ENCODE data around the gene RIN3. TPM values are rescaled to one million over a fixed set of nuclear protein-coding genes. Genes with fewer than 3 reads are reported as not detected.

The RIN3 gene
- total RNA-seq, 2 experiments from 2014 or later, result 52.6 to 56.8 TPM

GRCh38 chr14:92492258-92492657 is 21.3 kb upstream of the RIN3 start:
- Mint-ChIP-seq H3K36me3 (ENCODE audit: low read depth) (no peaks in the 10 kb centered on the region), H3K27me3 (peaks cover under 1% of the 10 kb centered on the region), H3K4me1 (no peaks in the 10 kb centered on the region), H3K9me3 (no peaks in the 10 kb centered on the region), H3K4me3 (no peak overlapping the region), H3K27ac (no peak overlapping the region)
- DNase-seq, result no peak
- CTCF ChIA-PET, result no interaction called here
- POLR2A ChIA-PET, result no interaction called here

DNA sequence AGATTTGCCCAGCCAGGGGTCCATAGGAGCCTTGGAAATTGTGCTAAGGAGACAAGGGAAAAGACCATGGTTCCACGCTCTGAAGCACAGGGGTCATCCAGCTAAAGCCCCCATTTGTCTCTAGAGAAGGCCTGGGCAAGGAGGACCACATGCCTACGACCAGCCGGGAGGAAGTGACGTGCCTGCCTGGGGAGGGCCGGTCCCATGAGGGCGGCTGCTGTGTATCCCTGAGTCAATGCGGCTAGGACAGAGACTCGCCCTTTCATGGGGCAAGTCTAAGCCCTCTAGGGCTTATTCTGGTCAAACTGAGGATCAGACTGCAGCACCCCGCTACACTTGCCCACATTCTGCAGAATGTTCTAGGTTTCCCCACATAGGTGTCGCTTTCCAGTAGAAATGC is 20.6 kb upstream of the RIN3 start:
- Mint-ChIP-seq H3K4me1 (no peaks in the 10 kb centered on the region), H3K9me3 (no peaks in the 10 kb centered on the region), H3K27ac (no peak overlapping the region), H3K36me3 (ENCODE audit: low read depth) (no peaks in the 10 kb centered on the region), H3K4me3 (no peak overlapping the region), H3K27me3 (no peaks in the 10 kb centered on the region)
- POLR2A ChIA-PET, result no interaction called here
- no peak for DNase-seq
- CTCF ChIA-PET, result no interaction called here

DNA sequence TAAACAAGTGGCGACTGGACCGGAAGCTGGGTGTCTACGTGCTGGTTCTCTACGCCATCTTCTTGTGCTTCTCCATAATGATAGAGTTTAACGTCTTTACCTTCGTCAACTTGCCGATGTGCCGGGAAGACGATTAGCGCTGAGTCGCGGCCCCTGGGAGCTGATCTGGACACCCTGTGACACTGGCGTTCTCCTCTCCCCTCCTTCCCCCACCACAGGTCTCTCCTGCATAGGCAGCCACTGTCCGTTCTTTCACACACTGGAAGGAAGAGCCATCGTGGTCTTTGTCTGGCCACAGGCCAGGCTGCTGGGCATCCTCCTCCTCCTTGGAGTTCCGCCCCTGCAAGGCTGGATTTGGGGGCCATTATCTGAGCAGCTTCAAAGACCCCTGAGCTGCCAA is 20.1 kb upstream of the RIN3 start:
- ChIA-PET CTCF (no interaction called here), POLR2A (no interaction called here)
- no peaks in the 10 kb centered on the region for H3K27me3 Mint-ChIP-seq
- no peak overlapping the region for H3K27ac Mint-ChIP-seq
- no peak overlapping the region for H3K4me3 Mint-ChIP-seq
- no peaks in the 10 kb centered on the region for H3K4me1 Mint-ChIP-seq
- no peaks in the 10 kb centered on the region for H3K36me3 Mint-ChIP-seq (ENCODE audit: low read depth)
- no peak for DNase-seq
- H3K9me3 Mint-ChIP-seq, result no peaks in the 10 kb centered on the region

DNA sequence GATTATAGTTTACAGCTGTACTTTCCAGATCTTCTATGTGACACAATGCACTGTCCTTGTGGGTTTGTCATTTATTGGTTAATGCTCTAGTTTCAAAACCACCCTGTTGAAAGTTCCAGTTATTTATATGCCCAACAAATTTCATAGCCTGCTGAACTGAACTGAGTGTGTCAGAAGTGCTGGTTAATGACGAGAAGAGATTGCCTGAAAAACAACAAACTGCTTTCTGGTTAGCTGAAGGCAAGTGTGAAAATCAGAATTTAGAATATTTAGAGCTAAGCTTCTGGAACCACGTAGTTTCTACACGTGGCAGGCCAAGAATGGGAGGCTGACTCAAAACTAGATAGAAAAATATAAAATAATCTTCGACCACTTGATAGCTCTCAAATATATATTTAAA is 19.1 kb upstream of the RIN3 start:
- H3K27ac Mint-ChIP-seq, result no peak overlapping the region
- no peaks in the 10 kb centered on the region for H3K9me3 Mint-ChIP-seq
- H3K27me3 Mint-ChIP-seq, result no peaks in the 10 kb centered on the region
- H3K4me3 Mint-ChIP-seq, result no peak overlapping the region
- no peaks in the 10 kb centered on the region for H3K4me1 Mint-ChIP-seq
- no peaks in the 10 kb centered on the region for H3K36me3 Mint-ChIP-seq (ENCODE audit: low read depth)
- CTCF ChIA-PET, result interaction anchor here (0.7 kb wide), 1 partner anchor 10 kb away, joined by 4 read pairs; no protein-coding TSS in a partner anchor
- DNase-seq, result no peak
- POLR2A ChIA-PET, result no interaction called here

DNA sequence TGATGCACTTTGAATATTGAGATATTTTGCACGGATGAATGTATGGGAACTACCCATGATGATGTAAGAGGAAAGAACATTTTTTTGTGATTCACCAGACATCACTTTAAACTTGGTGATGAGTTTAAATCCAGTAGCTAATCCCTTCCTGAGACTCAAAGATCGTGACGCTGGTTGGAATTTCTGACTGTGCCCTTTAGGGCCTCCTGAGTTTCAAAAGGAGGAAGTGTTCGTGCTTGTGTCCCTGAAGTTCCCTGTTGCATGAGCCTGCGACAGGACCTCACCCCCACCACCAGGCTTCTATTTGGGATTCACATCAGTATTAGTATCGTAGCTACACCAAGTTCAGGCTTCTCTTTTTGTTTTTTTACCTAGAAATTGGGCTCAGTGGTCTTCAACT is 18.6 kb upstream of the RIN3 start:
- CTCF ChIA-PET, result interaction anchor here (0.7 kb wide), 1 partner anchor 9 kb away, joined by 4 read pairs; no protein-coding TSS in a partner anchor
- Mint-ChIP-seq H3K9me3 (no peaks in the 10 kb centered on the region), H3K27ac (no peak overlapping the region), H3K27me3 (no peaks in the 10 kb centered on the region), H3K4me3 (no peak overlapping the region), H3K36me3 (ENCODE audit: low read depth) (no peaks in the 10 kb centered on the region), H3K4me1 (no peaks in the 10 kb centered on the region)
- no peak for DNase-seq
- POLR2A ChIA-PET, result interaction anchor here (0.7 kb wide), 1 partner anchor 552 kb away, joined by 3 read pairs; no protein-coding TSS in a partner anchor

GRCh38 chr14:92496191-92496857 is 17.3 kb upstream of the RIN3 start:
- no peaks in the 10 kb centered on the region for H3K27me3 Mint-ChIP-seq
- POLR2A ChIA-PET, result no interaction called here
- CTCF ChIA-PET, result interaction anchor here (0.6 kb wide), 1 partner anchor 48 kb away, joined by 4 read pairs; no protein-coding TSS in a partner anchor
- H3K4me3 Mint-ChIP-seq, result no peak overlapping the region
- H3K36me3 Mint-ChIP-seq (ENCODE audit: low read depth), result no peaks in the 10 kb centered on the region
- H3K4me1 Mint-ChIP-seq, result no peaks in the 10 kb centered on the region
- no peaks in the 10 kb centered on the region for H3K9me3 Mint-ChIP-seq
- no peak for DNase-seq
- H3K27ac Mint-ChIP-seq, result no peak overlapping the region

- H3K4me1 Mint-ChIP-seq, result no peaks in the 10 kb centered on the region
- POLR2A ChIA-PET, result no interaction called here
- H3K36me3 Mint-ChIP-seq (ENCODE audit: low read depth), result no peaks in the 10 kb centered on the region
- H3K9me3 Mint-ChIP-seq, result no peaks in the 10 kb centered on the region
- CTCF ChIA-PET, result no interaction called here
- DNase-seq, result no peak
- peaks cover 3% of the 10 kb centered on the region for H3K27me3 Mint-ChIP-seq
- no peak overlapping the region for H3K27ac Mint-ChIP-seq
- H3K4me3 Mint-ChIP-seq, result no peak overlapping the region
Measured at GRCh38 chr14:92497391-92497790, 16.2 kb upstream of the RIN3 start.

DNA sequence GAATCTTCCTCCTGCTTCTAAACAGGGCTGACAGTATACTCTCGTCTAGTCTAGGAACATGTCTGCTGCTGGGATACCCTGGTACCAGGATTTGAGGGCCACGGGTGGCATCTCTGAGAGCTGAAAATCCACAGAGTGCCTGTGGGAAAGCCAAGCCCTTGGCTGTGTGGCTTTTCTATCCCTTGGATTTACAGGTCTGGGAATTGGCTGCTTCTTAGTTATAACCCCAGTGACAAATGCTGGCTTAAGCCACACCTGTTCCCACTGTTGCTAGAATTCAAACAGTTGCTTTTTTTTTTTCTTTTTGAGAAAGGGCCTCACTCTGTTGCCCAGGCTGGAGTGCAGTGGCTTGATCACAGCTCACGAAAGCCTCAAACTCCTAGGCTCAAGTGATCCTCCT is 14.3 kb upstream of the RIN3 start:
- Mint-ChIP-seq H3K27me3 (peaks cover 3% of the 10 kb centered on the region), H3K36me3 (ENCODE audit: low read depth) (no peaks in the 10 kb centered on the region), H3K27ac (no peak overlapping the region), H3K9me3 (no peaks in the 10 kb centered on the region), H3K4me3 (no peak overlapping the region), H3K4me1 (no peaks in the 10 kb centered on the region)
- ChIA-PET CTCF (no interaction called here), POLR2A (no interaction called here)
- no peak for DNase-seq

- Mint-ChIP-seq H3K4me1 (no peaks in the 10 kb centered on the region), H3K4me3 (no peak overlapping the region), H3K36me3 (ENCODE audit: low read depth) (no peaks in the 10 kb centered on the region), H3K9me3 (no peaks in the 10 kb centered on the region), H3K27ac (no peak overlapping the region), H3K27me3 (peaks cover 8% of the 10 kb centered on the region)
- CTCF ChIA-PET, result no interaction called here
- POLR2A ChIA-PET, result no interaction called here
- no peak for DNase-seq
Measured at GRCh38 chr14:92500491-92500941, 13.1 kb upstream of the RIN3 start.

GRCh38 chr14:92501891-92502351 is 11.7 kb upstream of the RIN3 start:
- Mint-ChIP-seq H3K4me3 (no peak overlapping the region), H3K27ac (no peak overlapping the region), H3K9me3 (no peaks in the 10 kb centered on the region), H3K27me3 (peaks cover 8% of the 10 kb centered on the region), H3K4me1 (peaks cover 6% of the 10 kb centered on the region), H3K36me3 (ENCODE audit: low read depth) (no peaks in the 10 kb centered on the region)
- POLR2A ChIA-PET, result no interaction called here
- CTCF ChIA-PET, result no interaction called here
- no peak for DNase-seq

GRCh38 chr14:92502541-92503286 is 10.9 kb upstream of the RIN3 start:
- Mint-ChIP-seq H3K27ac (no peak overlapping the region), H3K27me3 (peaks cover 8% of the 10 kb centered on the region), H3K9me3 (no peaks in the 10 kb centered on the region), H3K36me3 (ENCODE audit: low read depth) (no peaks in the 10 kb centered on the region), H3K4me3 (no peak overlapping the region), H3K4me1 (peaks cover 13% of the 10 kb centered on the region)
- DNase-seq, result no peak
- POLR2A ChIA-PET, result no interaction called here
- CTCF ChIA-PET, result no interaction called here

DNA sequence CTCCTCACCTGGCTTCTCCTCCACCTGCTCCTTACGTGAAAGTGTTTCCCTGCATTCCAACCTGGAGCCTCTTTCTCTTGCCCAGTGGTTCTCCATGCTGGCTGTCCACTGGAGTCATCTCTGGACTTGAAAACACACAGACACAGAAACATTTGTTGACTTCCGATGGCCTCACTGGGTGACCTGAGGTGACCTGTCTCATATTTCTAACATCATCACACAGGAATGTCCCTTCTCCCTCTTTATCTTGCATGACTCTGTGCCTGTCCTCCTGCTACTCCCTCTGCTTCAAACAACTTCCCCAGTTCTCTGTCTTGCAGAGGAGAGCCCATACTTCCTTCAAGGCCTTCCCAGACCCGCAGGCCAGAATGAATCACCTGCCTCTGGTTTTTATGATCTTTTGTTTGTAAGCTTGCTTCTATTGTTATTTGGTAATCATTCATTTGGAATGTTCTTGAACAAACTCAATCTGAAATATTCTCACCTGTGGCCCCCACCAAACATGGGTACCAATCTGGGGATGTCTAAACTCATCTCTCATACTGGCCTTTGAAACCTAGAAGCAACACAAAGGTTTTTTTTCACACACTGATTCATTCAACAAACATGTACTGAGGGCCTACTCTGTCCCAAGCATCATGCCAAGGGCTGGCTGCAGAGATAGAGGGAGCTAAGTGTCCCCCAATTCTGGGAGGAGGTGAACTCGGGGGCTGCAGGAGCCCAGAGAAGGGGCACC is 9.7 kb upstream of the RIN3 start:
- Mint-ChIP-seq H3K27me3 (peaks cover 17% of the 10 kb centered on the region), H3K4me3 (no peak overlapping the region), H3K9me3 (no peaks in the 10 kb centered on the region), H3K27ac (no peak overlapping the region), H3K36me3 (ENCODE audit: low read depth) (no peaks in the 10 kb centered on the region), H3K4me1 (peaks cover 16% of the 10 kb centered on the region)
- ChIA-PET CTCF (interaction anchor here (1.3 kb wide), 1 partner anchor 9 kb away, joined by 4 read pairs; no protein-coding TSS in a partner anchor), POLR2A (no interaction called here)
- no peak for DNase-seq

- Mint-ChIP-seq H3K4me3 (no peak overlapping the region), H3K9me3 (no peaks in the 10 kb centered on the region), H3K27me3 (peaks cover 22% of the 10 kb centered on the region), H3K4me1 (peaks cover 16% of the 10 kb centered on the region), H3K36me3 (ENCODE audit: low read depth) (no peaks in the 10 kb centered on the region), H3K27ac (no peak overlapping the region)
- DNase-seq, result no peak
- POLR2A ChIA-PET, result no interaction called here
- CTCF ChIA-PET, result no interaction called here
Measured at GRCh38 chr14:92505826-92506225, 7.8 kb upstream of the RIN3 start.

Data from activated CD4-positive, alpha-beta T cell treated with anti-CD3 and anti-CD28 coated beads, Interleukin-2, amount 10 ng/mL, durations not matched to agents 7 days and 5 days (primary cell).